Hematopoietic multipotent progenitor cell treated with erythropoietin and hydrocortisone succinate and interleukin-3 and kit ligand, for 6 days (in vitro differentiated cells): ENCODE measurements around the gene PIKFYVE.
"Not testable (repeated sequence)": the region's sequence is repeated elsewhere in the genome, so short reads cannot be mapped to it uniquely, and the experiment has no call there.

ENCODE experiments used
- DNase-seq: peaks from one replicate; pipeline ENCODE4 v3.0.0-alpha.2; 2015

PIKFYVE gene

GRCh38 chr2:208255557-208256106, 10.4 kb upstream of the PIKFYVE start:
- no peak for DNase-seq

- peak; percentile 57 for DNase-seq
These were observed 9.8 kb upstream of the PIKFYVE start for GRCh38 chr2:208256192-208256782.

DNA sequence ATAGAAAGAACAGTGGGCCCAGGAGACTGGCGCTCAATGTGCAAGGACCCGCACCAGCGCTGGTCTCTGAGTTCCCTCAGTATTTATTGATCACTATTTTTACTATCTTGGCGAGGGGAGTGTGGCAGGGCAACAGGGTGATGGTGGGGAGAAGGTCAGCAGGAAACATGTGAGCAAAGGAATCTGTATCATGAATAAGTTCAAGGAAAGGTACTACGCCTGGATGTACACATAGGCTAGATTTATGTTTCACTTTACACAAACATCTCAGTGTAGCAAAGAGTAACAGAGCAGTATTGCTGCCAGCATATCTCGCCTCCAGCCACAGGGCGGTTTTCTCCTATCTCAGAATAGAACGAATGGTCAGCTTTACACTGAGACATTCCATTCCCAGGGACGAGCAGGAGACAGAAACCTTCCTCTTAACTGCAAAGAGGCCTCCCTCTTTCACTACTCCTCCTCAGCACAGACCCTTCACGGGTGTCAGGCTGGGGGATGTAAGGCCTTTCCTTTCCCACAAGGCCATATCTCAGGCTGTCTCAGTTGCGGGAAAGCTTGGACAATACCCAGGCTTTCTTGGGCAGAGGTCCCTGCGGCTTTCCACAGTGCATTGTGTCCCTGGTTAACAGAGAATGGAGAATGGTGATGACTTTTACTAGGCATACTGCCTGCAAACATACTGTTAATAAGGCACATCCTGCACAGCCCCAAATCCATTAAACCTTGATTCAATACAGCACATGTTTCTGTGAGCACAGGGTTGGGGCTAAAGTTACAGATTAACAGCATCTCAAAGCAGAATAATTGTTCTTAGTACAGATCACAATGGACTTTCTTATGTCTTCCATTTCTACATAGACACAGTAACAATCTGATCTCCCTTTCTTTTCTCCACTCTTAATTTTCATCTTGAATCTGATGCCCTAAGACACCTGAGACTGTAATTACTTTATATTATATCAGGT, 8.9 kb upstream of the PIKFYVE start:
- DNase-seq = not testable (repeated sequence)

- peak; percentile 69 for DNase-seq
These were observed 669 bp upstream of the PIKFYVE start for GRCh38 chr2:208265371-208265800.

GRCh38 chr2:208266553-208266893, 468 bp downstream of the PIKFYVE start:
- DNase-seq = no peak

DNA sequence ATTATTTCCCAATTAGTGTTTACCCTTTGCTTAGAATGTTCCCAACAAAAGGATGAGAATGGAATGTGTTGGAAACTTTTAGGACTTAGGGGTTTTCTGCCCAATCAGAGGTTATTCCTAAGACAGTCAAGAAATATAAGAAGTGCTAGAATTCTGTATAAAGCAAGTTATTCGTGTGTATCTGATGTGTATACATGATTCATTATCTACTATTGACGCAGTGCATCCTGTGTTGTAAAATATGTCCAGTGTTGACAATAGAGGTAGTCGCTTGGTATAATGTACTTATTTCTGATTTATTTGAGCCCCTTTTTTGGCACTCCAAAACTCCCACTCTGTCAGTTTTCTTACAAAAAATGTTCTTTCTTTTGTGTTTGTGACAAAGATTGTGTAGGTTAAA, 881 bp downstream of the PIKFYVE start:
- DNase-seq = peak; percentile 30

DNA sequence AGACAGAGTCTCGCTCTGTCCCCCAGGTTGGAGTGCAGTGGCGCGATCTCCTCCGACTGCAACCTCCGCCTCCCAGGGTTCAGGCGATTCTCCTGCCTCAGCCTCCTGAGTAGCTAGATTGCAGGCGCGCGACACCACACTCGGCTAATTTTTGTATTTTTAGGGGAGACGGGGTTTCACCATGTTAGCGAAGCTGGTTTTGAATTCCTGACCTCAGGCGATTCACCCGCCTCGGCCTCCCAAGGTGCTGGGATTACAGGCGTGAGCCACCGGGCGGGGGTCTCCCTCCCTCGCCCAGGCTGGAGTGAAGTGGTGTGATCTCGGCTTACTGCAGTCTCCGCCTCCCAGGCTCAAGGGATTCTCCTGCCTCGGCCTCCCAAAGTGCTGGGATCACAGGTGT, 1.5 kb downstream of the PIKFYVE start:
- not testable (repeated sequence) for DNase-seq

DNA sequence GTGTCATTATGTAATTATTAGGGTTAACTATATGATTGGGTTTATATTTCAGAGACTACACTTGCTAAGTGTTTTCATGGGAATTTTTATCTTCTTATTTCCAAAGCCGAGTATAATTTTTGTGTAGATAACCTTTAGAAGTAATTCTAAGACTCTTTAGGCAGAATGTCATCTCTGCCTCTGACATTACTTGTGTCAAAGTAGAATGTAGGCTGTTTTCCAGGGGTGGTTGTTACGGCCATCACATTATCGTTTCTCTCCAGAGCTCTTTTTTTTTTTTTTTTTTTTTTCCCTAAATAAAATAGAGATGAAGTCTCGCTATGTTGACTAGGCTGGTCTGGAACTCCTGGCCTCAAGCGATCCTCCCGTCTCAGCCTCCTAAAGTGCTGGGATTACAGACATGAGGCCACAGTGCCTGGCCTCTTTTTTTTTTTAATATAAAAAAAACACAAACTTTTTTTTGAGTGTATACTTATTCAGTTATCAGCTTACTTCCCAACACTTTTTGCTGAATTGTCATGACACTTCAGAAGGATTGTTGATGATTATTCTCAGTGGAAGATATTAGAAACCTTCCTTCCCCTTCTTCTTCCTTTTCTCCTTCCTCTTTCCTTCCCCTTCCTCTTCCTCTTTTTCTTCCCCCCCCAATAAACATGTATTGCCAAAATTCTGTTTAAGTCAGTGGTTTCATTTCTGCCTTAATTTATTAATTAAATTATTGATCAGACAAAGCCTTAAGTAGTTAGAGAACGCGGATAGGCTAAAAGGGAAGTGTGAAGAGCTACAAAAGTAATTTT, 2.3 kb downstream of the PIKFYVE start:
- DNase-seq = peak; percentile 55

DNA sequence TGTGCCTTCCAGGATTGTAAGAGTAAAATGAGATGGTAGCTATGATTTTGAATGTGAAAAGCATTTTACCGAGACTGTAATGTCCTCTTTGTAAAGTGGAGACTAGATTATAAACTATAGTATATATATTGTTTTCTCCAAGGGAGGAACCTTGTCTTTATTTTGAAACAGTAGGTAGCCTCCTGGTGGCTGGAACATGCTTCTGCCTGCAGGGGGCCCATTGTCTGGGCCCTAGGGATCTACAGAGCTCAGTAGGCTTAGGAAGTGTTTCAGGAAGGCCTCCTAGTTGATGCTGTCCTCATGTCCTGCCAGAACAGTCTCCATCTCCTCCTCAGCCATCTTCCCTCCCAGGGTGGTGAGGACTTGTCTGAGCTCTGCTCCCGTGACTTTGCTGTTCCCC, 3.0 kb downstream of the PIKFYVE start:
- peak; percentile 56 for DNase-seq

DNA sequence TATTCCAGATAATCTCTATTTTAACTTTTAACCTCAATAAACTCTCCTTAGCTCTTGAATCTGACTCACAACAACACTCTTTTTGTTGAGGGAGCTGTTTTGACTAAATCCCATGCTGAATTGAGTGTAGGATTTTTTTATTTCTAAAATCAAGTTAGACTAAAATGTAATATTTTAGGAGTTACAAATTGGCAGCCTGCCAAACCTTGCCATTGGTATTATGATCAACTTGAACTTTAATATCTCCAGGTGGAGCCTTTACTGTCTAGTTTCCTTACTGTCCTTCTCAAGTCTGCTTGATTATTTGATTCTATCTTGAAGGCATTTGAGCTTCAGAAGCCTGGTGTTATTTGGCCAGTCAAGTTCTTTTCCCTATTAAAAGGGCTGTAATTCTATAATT, 8.7 kb downstream of the PIKFYVE start:
- peak; percentile 40 for DNase-seq

DNA sequence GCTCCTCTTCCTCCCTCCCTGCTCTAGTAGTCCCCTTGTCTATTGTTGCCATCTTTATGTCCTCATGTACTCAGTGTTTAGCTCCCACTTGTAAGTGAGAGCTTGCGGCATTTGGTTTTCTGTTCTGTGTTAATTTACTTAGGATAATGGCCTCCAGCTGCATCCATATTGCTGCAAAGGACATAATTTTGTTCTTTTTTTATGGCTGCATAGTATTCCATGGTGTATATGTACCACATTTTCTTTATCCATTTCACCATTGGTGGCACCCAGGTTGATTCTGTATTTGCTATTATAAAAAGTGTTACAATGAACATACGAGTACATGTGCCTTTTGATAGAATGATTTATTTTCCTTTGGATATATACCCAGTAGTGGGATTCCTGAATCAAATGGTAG, 12.5 kb downstream of the PIKFYVE start:
- no peak for DNase-seq

DNA sequence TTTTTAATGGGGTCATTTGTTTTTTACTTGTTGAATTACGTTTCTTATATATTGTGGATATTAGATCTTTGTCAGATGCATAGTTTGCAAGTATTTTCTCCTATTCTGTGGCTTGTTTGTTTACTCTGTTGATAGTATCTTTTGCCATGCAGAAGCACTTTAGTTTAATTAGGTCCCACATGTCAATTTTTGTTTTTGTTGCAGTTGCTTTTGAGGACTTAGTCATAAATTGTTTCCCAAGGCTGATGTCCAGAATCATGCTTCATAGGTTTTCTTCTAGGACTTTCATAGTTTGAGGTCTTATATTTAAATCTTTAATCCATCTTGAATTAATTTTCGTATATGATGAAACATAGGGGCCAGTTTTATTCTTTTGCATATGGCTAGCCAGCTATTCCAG, 13.2 kb downstream of the PIKFYVE start:
- DNase-seq = no peak

DNA sequence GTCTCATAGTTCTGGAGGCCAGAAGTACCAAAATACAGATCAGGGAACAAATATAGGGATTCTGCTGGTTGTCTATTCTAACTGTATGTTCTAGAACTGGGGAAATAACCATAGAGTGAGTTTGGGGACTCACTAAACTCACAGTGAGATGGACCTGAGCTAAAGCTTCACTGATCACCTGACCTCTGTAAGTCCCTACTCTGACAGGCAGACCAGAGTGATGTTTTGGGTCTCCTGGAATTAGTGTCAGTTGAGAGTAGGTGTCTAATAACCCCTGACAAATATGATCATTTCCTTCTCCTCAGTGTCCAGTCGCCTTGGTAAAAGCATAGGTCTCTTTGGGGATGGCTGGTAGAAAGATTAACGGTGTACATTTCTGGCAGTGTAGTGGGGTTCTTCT, 14.2 kb downstream of the PIKFYVE start:
- no peak for DNase-seq

GRCh38 chr2:208280933-208281332, 14.9 kb downstream of the PIKFYVE start:
- no peak for DNase-seq

GRCh38 chr2:208285853-208286252, 19.8 kb downstream of the PIKFYVE start:
- peak; percentile 70 for DNase-seq

- no peak for DNase-seq
These were observed 28.5 kb downstream of the PIKFYVE start for GRCh38 chr2:208294482-208295024.

DNA sequence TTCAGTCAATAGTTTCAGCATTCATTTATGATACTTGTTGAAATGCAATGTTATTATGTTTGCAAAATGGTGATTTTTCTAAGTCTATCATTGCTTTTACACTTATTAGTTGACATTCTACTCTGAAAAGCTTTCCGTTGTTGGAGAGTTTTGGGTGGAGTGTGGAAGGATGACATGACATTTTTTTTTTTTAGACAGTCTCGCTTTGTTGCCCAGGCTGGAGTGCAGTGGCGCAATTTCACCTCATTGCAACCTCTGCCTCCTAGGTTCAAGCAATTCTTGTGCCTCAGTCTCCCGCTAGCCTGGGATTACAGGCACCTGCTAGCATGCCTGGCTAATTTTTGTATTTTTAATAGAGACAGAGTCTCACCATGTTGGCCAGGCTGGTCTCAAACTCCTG, 29.8 kb downstream of the PIKFYVE start:
- peak; percentile 28 for DNase-seq

GRCh38 chr2:208296610-208297009, 30.6 kb downstream of the PIKFYVE start:
- no peak for DNase-seq

GRCh38 chr2:208297961-208298360, 31.9 kb downstream of the PIKFYVE start:
- DNase-seq = peak; percentile 13

- DNase-seq = no peak
These were observed 35.0 kb downstream of the PIKFYVE start for GRCh38 chr2:208300847-208301618.

DNA sequence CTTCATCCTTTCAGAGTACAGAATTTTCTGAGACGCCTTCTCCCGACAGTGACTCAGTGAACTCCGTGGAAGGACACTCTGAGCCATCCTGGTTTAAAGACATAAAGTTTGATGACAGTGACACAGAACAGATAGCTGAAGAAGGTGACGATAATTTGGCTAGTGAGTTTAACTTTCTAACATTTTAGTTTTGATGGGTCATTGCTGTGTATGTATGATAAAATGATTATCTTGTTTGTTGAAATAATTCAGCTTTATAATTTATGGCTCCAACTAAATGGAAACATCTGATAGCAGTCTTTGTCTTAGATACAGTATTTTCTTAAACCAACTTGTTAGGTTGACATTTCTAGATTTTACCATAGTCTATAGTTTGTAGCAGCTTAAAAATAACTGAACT, 38.1 kb downstream of the PIKFYVE start:
- no peak for DNase-seq

DNA sequence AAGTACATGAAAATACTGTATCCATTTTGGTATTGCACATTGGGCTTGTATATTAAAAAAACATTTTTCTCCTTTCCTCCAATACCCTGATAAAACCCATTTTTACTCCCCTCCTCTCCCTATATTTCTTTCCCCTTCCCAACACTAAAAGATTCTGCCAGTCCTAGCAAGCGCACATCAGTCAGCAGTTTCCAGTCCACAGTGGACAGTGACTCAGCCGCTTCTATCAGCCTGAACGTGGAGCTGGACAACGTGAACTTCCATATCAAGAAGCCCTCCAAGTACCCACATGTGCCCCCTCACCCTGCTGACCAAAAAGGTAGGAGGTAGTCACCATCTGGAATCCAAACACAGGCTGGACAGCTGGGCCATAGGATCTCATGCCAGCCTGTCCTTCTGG, 38.6 kb downstream of the PIKFYVE start:
- no peak for DNase-seq
